ENCODE results near the gene BRMS1L.

DNA sequence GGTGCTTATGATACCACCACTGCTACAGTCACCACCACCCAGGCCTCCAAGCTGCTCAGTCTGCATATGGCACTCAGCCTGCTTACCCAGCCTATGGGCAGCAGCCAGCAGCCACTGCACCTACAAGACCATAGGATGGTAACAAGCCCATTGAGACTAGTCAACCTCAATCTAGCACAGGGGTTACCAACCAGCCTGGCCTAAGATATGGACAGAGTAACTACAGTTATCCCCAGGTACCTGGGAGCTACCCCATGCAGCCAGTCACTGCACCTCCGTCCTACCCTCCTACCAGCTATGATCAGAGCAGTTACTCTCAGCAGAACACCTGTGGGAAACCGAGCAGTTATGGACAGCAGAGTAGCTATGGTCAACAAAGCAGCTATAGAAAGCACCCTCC, 55.1 kb downstream of the BRMS1L start:
- no peak for TF ChIP-seq POLR2A (IDR thresholded peaks at IDR 0.05; ENCODE audit: low read length)
- no peak for TF ChIP-seq GATA1 (IDR thresholded peaks at IDR 0.05; ENCODE audit: low read depth, low read length)

All from erythroblast (primary cell).